ENCODE data around the gene FOXP1. TPM values are rescaled to one million over a fixed set of nuclear protein-coding genes. Genes with fewer than 3 reads are reported as not detected.

The FOXP1 gene
- total and polyA plus RNA-seq, 2 of the 13 experiments (the other 11 are each of a cell fraction or from before 2014, with no cell fraction given) = 40.4 to 59.0 TPM

DNA sequence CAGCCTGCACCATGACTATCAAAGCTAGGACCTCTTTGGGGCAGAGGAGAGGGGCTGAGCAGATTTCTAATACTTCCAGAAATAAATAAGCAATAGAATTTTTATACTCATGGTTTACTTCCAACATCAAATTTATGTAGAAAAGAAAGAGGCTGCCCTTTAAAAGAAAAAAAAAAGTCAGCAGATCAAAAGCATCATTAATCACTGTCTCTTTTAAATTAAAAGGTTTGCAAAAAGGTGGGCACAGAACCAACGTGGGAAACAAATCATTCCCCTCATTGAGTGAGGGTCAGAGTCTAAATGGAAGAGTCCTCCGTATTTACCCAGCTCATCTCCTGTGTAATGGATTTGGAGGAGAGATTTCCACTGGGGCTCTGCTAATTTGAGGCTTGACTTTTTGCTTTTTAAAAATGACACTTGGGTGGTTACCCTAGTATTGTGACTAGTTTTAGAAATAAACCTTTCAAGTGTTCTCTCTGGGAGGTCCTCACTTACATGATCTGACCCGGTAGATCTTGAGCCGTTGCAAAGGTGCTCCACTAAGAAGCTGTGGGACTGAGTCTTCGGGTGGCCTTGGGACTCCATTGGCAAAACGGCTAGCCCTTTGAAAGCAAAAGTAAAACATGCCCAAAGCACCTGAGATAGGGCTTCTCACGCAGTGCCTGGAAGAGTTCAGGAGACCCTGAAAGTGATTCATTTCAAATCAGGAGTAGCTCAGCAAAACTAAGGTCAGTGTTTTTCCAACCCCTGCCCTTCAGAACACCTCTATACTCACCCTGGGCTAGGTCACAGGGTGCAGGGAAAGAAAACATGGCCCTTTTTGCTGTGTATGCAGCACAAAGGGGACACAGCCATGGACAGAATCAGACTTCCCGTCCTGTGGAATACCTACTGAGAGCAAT lies 320.9 kb downstream of the FOXP1 start:
- no peaks in the 10 kb centered on the region for H3K9me3 ChIP-seq (ENCODE audit: low read length)
- no TSS peak for BruUV-seq (replicated peaks)
- H3K27me3 ChIP-seq (ENCODE audit: control insufficient read depth in 1 of 2, insufficient read depth in 2 of 2, low read length in 2 of 2) = no peaks in the 10 kb centered on the region
- intact Hi-C loops (cut with micrococcal nuclease; ENCODE audit: unreplicated experiment) (no loop called here), in situ Hi-C loops (cut with HindIII; ENCODE audit: extremely low pct_ligation_motif_present, low pct_unique_long_range_greater_than_20kb) (no loop called here)
- FAIRE-seq = peak; percentile 72
- peak; percentile 63 for ATAC-seq
- H3K27ac ChIP-seq (ENCODE audit: extremely low read length, insufficient read depth, low read length) = peak overlapping the region; percentile 71
- no peaks in the 10 kb centered on the region for H4K20me1 ChIP-seq (ENCODE audit: insufficient read depth, low read length)
- no peak overlapping the region for H2AFZ ChIP-seq (ENCODE audit: low read length)
- peak overlapping the region; percentile 61 for H3K4me2 ChIP-seq (ENCODE audit: low read depth, low read length)
- peak; percentile 42 for DNase-seq (ENCODE audit: low spot score)
- ChIA-PET CTCF (ENCODE audit: low intra/inter-chr PET ratio, low total read pairs) (no interaction called here), POLR2A (interaction anchor here (1.5 kb wide), 1 partner anchor 8 kb away, joined by 7 read pairs; no protein-coding TSS in a partner anchor)
- peak overlapping the region; percentile 39 for H3K9ac ChIP-seq (ENCODE audit: insufficient read depth, low read depth, low read length)
- H3K4me1 ChIP-seq (ENCODE audit: insufficient read depth, low read length) = peaks cover 64% of the 10 kb centered on the region
- H3K79me2 ChIP-seq (ENCODE audit: insufficient read depth, low read length) = peaks cover 5% of the 10 kb centered on the region
- H3K36me3 ChIP-seq (replicated peaks in 1 of 2; ENCODE audit: control insufficient read depth in 1 of 2, insufficient read depth in 2 of 2, low read length in 2 of 2) = peaks cover 0 to 3% of the 10 kb centered on the region in 2 experiments; a peak in 1 of 5 replicates
- H3K4me3 ChIP-seq (replicated peaks in 1 of 3; ENCODE audit: insufficient read depth in 1 of 3, low read depth in 2 of 3, low read length in 3 of 3) = 0 out of 6 replicates have a peak overlapping the region, but pooled peaks of 1 of the 3 experiments have one; percentile 14
- 48% methylated on average over 8 of the region's 8 CpGs for WGBS (ENCODE audit: low lambda C conversion rate)
- TF ChIP-seq ZBTB38 (CRISPR knock-in tag; IDR thresholded peaks at IDR 0.05) = no peak
- no peak for TF ChIP-seq SP4 (CRISPR knock-in tag; IDR thresholded peaks at IDR 0.05)
- no peak for TF ChIP-seq GZF1 (CRISPR knock-in tag; IDR thresholded peaks at IDR 0.05)
- no peak for TF ChIP-seq NFYC (CRISPR knock-in tag; IDR thresholded peaks at IDR 0.05)
- TF ChIP-seq ZNF816 (CRISPR knock-in tag; IDR thresholded peaks at IDR 0.05; ENCODE audit: borderline replicate concordance) = no peak
- TF ChIP-seq GFI1 (CRISPR knock-in tag; IDR thresholded peaks at IDR 0.05; ENCODE audit: borderline replicate concordance) = peak; percentile 34; the same call in 1 of the 2 replicates
- no peak for TF ChIP-seq SRSF9 (IDR thresholded peaks at IDR 0.05; ENCODE audit: borderline replicate concordance, insufficient read depth, low read depth, low read length, poor library complexity, severe bottlenecking)
- no peak for TF ChIP-seq ZNF143 (CRISPR knock-in tag; IDR thresholded peaks at IDR 0.05)
- peak; percentile 24 for TF ChIP-seq SAP130 (CRISPR knock-in tag; IDR thresholded peaks at IDR 0.05; ENCODE audit: low read depth)
- TF ChIP-seq ZNF766 (CRISPR knock-in tag; IDR thresholded peaks at IDR 0.05; ENCODE audit: borderline replicate concordance) = no peak
- TF ChIP-seq, protein P1, sequence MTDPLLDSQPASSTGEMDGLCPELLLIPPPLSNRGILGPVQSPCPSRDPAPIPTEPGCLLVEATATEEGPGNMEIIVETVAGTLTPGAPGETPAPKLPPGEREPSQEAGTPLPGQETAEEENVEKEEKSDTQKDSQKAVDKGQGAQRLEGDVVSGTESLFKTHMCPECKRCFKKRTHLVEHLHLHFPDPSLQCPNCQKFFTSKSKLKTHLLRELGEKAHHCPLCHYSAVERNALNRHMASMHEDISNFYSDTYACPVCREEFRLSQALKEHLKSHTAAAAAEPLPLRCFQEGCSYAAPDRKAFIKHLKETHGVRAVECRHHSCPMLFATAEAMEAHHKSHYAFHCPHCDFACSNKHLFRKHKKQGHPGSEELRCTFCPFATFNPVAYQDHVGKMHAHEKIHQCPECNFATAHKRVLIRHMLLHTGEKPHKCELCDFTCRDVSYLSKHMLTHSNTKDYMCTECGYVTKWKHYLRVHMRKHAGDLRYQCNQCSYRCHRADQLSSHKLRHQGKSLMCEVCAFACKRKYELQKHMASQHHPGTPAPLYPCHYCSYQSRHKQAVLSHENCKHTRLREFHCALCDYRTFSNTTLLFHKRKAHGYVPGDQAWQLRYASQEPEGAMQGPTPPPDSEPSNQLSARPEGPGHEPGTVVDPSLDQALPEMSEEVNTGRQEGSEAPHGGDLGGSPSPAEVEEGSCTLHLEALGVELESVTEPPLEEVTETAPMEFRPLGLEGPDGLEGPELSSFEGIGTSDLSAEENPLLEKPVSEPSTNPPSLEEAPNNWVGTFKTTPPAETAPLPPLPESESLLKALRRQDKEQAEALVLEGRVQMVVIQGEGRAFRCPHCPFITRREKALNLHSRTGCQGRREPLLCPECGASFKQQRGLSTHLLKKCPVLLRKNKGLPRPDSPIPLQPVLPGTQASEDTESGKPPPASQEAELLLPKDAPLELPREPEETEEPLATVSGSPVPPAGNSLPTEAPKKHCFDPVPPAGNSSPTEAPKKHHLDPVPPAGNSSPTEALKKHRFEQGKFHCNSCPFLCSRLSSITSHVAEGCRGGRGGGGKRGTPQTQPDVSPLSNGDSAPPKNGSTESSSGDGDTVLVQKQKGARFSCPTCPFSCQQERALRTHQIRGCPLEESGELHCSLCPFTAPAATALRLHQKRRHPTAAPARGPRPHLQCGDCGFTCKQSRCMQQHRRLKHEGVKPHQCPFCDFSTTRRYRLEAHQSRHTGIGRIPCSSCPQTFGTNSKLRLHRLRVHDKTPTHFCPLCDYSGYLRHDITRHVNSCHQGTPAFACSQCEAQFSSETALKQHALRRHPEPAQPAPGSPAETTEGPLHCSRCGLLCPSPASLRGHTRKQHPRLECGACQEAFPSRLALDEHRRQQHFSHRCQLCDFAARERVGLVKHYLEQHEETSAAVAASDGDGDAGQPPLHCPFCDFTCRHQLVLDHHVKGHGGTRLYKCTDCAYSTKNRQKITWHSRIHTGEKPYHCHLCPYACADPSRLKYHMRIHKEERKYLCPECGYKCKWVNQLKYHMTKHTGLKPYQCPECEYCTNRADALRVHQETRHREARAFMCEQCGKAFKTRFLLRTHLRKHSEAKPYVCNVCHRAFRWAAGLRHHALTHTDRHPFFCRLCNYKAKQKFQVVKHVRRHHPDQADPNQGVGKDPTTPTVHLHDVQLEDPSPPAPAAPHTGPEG (CRISPR knock-in tag; IDR thresholded peaks at IDR 0.05) = no peak
- no peak for TF ChIP-seq NCOR1 (IDR thresholded peaks at IDR 0.05; ENCODE audit: borderline replicate concordance, low read length)
- TF ChIP-seq ZNF788 (CRISPR knock-in tag; IDR thresholded peaks at IDR 0.05; ENCODE audit: borderline replicate concordance) = no peak
- TF ChIP-seq KLF11 (CRISPR knock-in tag; IDR thresholded peaks at IDR 0.05) = no peak
- TF ChIP-seq NFYB (CRISPR knock-in tag; IDR thresholded peaks at IDR 0.05) = no peak
- TF ChIP-seq, protein P2, sequence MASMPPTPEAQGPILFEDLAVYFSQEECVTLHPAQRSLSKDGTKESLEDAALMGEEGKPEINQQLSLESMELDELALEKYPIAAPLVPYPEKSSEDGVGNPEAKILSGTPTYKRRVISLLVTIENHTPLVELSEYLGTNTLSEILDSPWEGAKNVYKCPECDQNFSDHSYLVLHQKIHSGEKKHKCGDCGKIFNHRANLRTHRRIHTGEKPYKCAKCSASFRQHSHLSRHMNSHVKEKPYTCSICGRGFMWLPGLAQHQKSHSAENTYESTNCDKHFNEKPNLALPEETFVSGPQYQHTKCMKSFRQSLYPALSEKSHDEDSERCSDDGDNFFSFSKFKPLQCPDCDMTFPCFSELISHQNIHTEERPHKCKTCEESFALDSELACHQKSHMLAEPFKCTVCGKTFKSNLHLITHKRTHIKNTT (CRISPR knock-in tag; IDR thresholded peaks at IDR 0.05) = no peak
- no peak for TF ChIP-seq CBX5 (CRISPR knock-in tag; IDR thresholded peaks at IDR 0.05; ENCODE audit: borderline replicate concordance)
